Right kidney (tissue), 1 donor: ENCODE results near the gene HOXA1.

Experiments used
- DNase-seq: peaks from one replicate; pipeline ENCODE4 v3.0.0-alpha.2; 2016

The HOXA1 gene

DNA sequence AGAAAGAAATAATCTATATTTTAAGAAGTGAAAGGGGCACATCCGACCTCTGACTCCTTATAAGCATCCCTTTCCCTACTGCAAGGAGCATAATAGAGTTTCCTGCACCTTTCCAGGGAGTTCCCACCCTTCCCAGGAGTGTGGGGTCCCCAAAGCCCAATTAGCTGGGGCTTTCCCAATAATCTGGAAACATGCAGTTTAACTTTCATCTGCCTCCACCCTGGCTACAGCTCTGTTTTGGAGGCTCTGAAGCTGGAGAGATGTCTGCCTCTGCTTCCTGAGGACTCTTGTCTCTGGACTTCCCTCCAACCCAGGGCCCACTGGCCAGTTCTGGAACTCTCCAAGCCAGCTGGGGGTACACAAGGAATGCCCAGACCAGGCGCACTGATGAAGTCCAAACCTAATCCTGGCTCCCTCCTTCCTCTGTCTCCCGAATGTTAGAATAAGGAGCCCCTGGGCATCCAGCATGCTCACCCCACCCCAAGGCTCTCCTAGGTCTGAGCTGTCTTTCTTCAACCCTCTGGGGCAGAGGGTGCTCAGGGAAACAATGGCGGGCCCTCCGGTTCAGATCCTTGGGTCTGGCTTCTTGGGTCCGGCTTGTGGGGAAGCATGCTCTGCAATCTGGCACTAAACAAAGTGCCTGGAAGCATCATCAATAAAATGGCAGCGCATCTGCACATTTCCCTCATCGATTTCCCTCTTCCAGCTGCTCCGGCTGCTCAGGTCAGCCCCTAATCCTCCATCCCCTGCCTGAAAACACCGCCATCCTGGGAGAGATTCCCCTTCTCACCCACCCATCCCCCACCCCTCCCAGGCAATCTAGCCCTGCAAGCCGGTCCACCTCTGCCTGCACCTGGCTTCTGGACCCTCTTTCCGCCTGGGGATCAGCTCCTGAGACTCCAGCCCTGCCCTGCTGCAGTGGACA, 21.4 kb upstream of the HOXA1 start:
- no peak for DNase-seq

GRCh38 chr7:27116031-27116961, 20.5 kb upstream of the HOXA1 start:
- peak; percentile 77 for DNase-seq

- DNase-seq = peak; percentile 90
These were observed 19.6 kb upstream of the HOXA1 start for GRCh38 chr7:27115221-27116026.

- no peak for DNase-seq
These were observed 19.1 kb upstream of the HOXA1 start for GRCh38 chr7:27114881-27115220.

DNA sequence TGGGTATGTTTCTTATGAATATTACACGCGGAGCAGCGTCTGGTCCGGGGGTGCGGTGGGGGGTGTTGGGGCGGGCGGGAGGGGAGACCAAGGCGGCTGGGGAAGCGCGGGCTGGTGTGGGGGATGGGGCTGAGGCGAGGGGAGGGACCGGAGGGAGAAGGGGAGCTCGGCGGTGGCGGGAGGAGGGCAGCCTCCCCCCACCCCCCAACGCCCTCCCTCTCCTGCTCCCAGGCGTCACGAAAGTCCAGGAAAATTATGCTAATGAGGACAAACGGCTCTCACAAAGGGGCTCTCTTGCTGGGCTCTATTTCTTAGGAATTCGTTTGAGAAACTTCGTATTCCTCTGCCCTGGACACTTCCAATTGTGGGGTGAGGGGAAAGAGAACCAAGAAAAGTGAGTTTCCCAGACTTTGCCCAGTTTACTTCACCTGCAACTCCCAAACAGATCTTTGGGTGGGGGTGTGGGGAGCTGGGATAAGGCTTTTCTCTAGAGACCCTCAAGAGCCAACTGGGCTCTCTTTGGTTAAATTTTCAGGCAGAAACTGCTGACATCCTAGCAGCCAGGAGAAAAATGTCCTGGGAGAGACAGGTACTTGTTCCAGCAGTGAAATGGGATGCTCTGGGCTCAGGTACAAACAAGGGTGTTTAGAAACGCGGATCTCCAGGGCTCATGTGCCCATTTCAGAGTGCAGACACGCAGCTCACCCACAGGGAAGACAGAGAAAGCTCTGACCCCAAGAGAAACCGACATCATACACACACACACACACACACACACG, 18.4 kb upstream of the HOXA1 start:
- DNase-seq = peak; percentile 59

DNA sequence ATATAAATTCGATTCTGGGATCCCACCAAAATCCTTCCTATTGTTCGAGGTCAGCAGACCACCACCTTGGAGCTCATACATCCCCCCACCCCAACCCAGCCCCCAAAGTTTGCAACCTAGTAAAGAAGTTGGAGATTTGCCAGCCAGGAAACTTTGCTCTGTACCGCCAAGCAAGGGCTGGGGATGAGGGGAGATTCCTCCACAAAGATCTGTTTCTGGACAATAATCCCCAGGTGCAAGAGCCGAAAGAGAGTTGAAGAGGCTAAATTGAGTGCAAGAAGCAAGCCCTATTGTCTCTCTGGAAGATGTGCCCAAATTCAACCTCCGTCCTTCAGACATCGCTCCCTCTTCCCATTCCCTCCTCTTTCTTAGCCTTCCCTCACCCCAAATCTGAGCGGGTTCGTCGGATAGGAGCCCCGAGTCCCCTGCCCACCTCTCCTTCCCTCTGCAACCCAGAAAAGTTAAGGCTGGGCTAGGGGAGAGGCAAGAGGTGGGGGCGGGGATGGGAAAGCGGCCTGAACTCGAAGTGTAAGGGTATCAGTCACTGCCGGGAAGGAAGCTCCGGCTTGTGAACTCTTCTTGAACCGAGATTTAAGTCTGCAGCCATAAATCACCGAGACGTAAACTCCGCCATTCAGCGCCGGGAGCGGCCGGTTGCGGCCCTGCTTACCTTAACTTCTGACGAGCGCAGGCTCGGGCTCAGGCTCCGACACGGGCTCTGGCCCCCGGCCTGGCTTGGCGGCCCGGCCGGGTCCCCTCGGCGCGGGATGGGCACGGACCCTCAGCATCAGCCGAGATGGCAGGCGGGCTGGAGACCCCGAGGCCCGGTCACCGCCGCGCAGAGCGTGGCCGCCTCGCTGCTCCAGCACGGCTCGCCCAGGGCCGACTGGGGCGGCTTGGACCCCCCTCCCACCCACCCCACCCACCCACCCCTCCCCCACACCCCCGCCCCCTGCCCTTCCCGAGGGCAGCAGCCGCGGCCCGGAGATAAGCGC, 17.5 kb upstream of the HOXA1 start:
- DNase-seq = peak; percentile 93

- no peak for DNase-seq
These were observed 16.6 kb upstream of the HOXA1 start for GRCh38 chr7:27112361-27112760.

GRCh38 chr7:27111751-27112277, 16.0 kb upstream of the HOXA1 start:
- DNase-seq = peak; percentile 60

- DNase-seq = peak; percentile 67
These were observed 15.4 kb upstream of the HOXA1 start for GRCh38 chr7:27111042-27111750.

DNA sequence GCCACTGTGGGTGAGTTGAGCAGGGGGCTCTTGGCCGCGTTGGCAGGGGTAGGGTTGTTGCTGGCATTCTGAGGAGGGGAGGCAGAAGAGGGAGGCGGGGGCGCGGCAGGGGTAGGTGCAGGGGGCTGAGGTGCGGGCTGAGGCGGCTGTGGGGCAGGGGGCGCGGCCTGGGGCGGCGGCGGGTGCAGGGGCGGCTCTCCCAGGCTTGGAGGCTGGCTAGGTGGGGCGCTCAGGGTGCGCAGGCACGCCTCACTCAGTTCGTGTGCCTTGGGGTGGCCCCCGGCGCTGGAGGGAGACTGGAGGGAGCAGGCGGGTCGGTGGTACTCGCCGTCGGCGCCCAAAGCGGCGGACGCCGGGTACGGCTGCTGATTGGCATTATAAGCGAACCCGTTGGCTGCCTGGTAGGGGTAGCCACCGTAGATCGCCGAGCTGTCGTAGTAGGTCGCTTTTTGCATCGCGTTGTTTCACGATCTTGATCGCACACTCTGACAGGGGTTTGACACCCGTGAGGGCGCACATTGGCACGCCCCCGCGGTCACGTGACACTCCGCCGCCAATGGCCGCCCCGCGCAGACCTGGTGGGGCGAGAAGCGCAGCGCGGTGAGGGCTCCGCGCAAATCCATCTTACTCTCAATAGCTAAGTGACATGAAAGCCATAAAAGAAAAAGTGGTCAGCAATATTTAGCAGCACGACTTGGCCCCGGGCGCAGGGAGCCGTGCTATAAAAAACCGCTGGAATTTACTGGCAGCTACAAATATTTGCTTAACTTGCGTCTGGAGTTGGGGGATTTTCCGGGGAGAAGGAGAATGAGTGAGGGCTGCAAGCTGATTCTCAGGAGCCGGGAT, 14.6 kb upstream of the HOXA1 start:
- DNase-seq = peak; percentile 91

- DNase-seq = no peak
These were observed 13.8 kb upstream of the HOXA1 start for GRCh38 chr7:27109466-27110185.

- peak; percentile 80 for DNase-seq
These were observed 12.8 kb upstream of the HOXA1 start for GRCh38 chr7:27108390-27109127.

DNA sequence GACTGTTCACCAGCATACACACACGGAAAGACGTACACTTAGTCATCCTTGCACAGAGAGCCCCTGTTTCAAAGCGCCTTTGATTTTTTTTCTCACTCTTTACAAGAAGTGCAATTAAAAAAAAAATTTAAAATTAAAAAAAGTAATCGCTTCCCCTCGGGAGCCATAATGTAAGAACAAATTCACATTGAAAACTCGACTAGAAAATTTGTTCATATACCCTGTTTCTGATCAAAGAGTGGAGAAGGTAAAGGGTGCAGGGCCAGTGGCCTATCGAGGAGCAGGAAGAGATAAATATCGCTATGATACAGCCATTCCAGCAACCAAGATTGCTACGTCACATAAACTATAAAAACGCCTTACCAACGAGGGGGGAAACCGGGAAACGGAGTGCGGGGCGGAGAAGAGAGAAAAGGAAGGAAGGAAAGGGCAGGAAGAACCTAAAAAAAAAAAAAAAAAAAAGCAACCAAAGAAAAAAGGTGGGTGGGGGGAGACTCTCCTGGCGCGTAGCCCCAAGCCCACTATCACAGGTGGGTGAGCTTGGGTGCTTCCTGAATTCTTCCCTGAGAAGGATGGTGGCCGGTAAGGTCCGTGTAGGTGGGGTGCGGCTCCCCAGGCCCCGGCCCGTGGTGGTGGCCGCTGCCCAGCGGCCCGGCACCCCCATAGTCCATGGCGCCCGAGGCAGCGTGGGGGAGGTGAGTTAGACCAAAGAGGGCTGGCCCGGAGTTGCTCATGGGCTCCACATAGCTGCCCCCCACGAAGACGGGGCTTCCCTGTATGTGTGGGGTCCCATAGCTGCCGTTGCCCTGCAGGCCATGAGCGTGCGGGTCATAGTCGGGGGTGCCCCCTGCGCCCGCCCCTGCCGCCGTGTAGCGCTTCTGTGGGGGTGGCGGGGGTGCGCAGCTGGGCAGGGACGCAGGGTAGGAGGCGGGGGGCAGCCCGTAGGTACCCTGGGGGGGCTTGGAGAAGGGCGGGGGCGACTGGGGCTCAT, 11.9 kb upstream of the HOXA1 start:
- peak; percentile 76 for DNase-seq

- DNase-seq = no peak
These were observed 11.1 kb upstream of the HOXA1 start for GRCh38 chr7:27106901-27107240.

DNA sequence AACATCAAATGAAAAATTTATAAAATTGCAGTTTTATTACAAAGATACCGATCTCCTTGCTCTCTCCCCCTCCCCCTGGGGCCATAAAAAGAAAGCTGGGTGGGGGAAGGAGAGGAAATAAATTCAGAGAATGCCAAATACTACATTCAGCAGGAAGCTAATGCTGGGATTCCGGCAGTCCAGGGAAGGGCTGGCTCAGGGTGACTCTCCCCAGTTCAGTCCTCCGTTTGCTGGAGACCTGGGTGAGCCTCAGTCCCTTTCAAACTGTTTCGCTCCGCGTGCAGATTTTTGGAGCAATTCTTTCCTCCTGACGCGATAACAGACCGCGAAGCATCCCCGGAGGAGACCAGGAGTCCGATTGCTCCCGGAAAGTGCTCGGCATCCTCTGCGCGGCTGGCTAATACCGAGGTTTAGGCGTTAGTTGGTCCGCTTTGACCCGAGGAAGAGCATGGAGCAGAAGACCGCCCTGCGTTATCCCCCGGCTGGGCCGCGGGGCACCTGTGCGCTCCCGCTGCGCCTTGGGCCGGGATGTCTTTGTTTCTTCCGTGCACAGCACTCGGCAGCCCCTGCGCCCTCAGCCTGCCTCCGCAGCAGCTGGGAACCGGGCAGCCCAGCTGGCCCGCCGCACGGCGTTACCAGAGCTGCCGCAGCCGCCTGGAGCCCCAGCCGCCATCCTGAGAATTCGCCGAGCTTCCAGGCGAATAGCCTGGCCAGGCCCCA, 10.5 kb upstream of the HOXA1 start:
- DNase-seq = peak; percentile 88
